GM19025 (cell line): Measurements from ENCODE around the gene ETS1.

Experiments
- ATAC-seq: cut with Tn5 transposase; IDR thresholded peaks from one replicate; pipeline ENCODE4 v1.9.1; 2021; ENCODE audit warnings: mild to moderate bottlenecking, low read depth, moderate library complexity; ENCODE audit not compliant: unreplicated experiment

Gene ETS1

DNA sequence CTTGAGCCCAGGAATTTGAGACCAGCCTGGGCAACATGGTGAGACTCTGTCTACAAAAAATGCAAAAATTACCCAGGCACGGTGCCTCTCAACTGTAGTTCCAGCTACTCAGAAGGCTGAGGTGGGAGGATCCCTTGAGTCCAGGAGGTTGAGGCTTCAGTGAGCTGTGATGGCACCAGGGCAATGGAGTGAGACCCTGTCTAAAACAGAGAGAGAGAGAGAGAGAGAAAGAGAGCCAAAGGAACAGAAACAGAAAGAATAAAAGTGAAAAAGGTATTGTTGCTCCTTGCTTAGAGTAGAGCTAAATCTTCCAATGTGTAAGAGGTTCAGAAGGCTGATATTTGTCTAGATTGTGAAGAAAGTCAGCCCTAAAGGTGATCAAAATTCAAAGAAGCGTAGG lies 8.9 kb upstream of the ETS1 start:
- no peak for ATAC-seq

DNA sequence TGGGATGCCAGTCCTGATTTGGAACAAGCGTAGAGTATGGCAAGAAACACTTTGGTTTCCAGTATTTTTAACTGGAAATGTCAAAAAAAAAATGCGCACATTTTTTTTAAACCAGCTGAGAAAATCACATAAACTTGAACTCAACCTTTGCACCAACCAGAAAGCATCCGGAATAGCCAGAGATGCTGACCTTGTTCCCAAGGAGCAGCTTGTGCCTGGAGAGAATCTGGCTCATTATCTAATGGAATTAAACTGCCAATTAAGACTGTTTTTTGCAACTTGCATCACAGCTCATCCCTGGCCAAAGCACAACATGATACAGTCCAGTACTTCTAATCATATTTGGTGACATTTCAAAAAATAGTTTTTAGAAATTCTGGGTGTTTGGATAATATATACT lies 8.4 kb upstream of the ETS1 start:
- ATAC-seq, result no peak

- no peak for ATAC-seq
These were observed 7.9 kb upstream of the ETS1 start for GRCh38 chr11:128595221-128595620.

DNA sequence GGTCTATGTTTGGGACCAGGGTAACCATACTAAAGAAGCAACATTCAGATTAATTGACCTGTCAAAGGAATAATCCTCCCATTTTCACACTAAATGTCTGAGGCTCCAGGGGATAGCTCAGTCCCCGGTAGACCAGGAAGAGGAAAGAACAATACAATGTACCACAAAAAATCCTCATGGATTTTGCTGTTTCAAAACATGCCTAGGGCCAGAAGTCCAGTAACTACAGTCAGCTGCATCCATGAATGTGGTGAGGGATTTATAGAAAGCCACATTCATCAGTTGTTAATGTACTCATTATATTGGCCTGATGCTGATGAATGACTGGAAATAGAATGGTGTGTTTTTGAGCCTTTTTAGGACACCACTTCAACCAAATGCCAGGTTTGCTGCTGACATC lies 6.9 kb upstream of the ETS1 start:
- ATAC-seq, result no peak

DNA sequence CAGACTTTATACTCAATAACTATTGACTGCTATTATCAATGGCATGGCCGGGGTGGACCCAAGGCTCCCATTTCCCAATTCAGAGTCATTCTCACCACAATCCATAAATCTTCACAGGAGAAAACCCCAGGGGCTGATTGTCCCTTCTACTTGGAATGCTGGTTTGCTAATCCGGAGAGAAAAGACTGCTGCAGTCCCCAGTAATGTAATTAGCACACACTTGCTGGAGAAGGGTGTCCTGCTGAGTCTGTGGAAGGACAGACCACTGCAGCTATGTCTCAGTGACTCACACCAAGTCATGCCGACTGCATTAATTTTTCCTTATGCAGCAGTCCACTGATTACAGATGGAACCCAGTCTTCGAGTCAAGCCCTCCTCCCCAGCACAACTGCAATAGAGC lies 5.9 kb upstream of the ETS1 start:
- ATAC-seq, result no peak

DNA sequence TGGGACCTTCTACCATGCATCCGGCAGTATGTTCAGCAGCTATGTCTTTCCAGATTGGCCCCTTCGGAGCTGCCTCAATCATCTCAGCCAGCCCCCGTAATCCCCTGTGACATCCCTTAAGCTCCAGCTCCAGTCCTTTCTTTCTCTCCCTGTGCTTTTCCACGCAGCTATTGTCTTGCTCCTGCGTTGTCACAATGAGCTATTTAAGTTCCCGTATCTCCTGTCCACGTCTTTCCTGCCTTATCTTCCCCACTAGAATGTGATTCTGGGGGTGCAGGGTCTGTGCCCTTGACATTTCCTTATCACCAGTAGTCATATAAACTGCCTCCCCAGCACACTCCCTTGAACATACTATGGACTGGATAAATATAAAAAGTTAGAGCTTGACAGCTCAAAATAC lies 5.1 kb upstream of the ETS1 start:
- no peak for ATAC-seq

GRCh38 chr11:128590587-128590986 lies 3.2 kb upstream of the ETS1 start:
- no peak for ATAC-seq

DNA sequence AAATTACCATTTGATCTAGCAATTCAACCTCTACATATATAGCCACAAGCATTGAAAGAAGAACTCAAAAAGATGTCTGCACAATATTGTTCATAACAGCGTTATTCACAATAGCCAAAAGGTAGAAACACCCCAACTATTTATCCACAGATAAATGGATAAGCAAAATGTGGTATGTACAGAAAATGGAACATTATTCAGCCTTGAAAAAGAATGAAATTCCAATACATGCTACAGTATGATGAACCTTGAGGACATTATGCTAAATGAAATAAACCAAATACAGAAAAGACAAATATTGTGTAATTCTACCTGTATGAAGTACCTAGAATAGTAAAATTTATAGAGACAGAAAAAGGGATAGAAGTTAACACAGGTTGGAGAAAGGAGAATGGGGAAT lies 2.6 kb upstream of the ETS1 start:
- no peak for ATAC-seq

- no peak for ATAC-seq
These were observed 735 bp upstream of the ETS1 start for GRCh38 chr11:128588093-128588492.

GRCh38 chr11:128586689-128587088 lies 669 bp downstream of the ETS1 start:
- ATAC-seq, result no peak

DNA sequence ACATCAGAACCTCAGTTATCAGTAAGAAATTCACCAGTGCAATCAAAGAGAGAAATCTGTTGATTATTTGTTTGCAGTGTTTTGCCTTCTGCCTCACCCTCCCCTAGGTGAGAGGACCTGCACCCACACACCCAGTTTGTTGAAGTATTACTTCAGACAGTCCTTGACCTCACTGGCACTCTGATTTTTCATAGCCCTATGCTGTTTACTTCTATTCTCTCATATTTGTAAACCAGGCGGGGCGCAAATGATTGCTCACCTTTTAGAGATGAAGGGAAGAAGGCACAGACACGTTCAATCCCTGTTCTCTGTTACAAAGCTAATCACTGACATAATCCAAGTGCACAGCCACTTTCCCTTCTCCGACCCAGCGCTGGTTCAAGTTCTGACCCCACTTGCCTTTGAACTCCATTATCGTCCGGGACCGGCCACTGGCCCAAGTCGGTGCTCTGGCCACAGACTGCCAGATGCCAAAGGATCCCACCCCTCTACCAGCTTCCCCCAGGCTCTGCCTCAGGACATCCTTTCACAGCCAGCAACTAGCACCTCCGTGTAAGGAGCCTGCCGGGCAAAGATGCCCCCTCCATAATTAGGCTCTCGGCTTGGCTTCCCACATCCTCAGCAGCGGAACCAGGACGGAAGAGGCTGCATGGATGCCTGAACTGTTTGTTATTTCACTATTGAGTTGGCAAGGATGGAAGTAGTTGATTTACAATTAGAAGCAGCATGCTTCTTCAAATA lies 1.7 kb downstream of the ETS1 start:
- ATAC-seq, result no peak

DNA sequence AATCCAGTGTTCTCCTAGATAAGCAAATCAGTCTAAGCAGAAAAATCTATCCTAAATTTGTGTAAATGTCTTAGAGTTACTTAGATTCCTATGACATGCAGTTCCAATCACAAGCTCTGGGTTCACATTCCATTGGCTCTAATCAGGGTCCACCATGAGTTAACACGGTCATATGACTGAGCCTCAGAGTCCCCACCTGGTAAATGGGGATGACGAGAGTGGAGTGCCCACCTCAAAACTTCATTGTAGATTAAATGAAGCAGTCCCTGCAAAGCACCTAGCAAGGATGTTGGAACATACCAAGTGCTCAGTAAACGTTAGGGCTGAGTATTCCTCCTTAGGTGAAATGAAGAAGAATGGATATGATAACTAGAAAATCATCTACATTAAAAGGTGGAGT lies 3.1 kb downstream of the ETS1 start:
- ATAC-seq, result no peak

DNA sequence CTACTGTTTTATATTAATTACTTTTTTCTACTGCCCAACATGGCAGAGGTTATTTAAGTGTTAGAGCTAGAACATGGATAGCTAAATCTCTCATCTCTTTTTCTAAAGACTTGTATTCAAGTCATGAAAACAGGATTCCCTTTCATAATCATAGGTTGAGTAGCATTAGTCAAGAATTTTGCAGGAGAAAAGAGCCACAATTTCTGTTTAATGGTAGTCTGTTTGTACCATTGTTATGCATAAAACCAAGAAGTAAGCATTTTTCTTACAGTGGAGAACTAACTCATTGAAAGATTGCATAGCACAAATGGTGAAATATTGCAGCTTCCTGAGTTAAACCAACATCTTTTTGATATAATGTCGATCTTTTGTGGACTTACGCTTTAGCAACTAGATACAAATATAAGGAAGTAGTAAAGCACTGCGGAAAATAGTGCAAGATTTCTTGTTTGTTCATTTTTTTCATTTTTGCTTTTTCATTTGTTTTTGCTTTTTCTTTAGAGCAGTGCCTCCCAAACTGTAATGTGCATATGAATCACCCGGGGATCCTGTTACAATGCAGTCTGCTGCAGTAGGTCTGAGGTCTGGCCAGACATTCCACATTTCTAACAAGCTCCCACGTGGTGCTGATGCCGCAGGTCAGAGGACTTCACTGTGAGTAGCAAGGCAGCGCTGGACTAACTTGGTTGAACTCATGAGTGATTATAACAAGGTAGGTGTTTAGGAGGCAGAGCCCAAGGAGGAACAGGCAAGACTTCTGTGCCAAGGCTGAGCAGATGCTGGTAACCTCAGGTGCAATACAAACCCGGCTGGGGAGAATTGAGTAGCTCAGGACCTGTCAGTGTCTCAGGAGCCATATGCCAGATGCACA lies 4.6 kb downstream of the ETS1 start:
- ATAC-seq, result no peak

- ATAC-seq, result no peak
These were observed 5.6 kb downstream of the ETS1 start for GRCh38 chr11:128581561-128582272.

- ATAC-seq, result no peak
These were observed 6.7 kb downstream of the ETS1 start for GRCh38 chr11:128580612-128581011.

GRCh38 chr11:128579798-128580504 lies 7.4 kb downstream of the ETS1 start:
- peak; percentile 84 for ATAC-seq

DNA sequence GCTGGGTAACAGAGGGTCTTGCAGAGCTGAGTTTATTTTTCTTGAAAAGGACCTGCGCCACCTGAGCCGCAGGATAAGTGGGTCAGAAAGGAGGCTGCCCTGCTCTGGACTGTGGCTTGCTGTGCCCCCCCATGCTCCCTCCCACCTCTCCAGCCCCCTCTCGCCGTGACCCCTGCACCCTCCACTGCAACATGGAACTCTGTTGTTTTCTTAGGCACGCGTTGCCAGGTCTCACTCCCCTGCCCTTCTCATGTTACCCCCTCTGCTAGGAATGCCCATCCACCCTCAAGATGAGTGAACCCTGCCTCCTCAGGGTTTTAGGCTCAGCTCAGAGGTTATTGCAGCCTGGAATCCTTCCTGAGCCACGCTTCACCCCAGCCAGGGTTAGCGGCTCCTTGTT lies 10.8 kb downstream of the ETS1 start:
- no peak for ATAC-seq

DNA sequence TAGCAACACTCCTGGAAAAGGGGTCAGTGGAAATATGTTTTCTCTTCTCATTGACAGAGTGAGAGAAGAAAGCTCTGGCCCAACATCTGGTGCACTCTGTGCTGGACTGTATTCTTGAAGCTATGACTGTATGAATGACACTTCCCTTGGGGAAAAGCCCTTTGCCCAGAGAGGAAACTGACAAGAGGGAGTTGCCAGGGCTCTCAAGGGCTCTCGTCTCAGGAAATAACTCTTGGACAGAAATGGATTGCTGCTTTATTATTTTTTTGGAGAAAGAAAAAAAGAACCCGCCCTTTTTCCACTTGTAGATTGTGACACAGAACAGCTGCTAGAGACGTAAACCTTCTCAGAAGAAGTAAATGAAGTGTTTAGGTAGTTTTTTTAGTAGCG lies 11.4 kb downstream of the ETS1 start:
- ATAC-seq, result no peak

DNA sequence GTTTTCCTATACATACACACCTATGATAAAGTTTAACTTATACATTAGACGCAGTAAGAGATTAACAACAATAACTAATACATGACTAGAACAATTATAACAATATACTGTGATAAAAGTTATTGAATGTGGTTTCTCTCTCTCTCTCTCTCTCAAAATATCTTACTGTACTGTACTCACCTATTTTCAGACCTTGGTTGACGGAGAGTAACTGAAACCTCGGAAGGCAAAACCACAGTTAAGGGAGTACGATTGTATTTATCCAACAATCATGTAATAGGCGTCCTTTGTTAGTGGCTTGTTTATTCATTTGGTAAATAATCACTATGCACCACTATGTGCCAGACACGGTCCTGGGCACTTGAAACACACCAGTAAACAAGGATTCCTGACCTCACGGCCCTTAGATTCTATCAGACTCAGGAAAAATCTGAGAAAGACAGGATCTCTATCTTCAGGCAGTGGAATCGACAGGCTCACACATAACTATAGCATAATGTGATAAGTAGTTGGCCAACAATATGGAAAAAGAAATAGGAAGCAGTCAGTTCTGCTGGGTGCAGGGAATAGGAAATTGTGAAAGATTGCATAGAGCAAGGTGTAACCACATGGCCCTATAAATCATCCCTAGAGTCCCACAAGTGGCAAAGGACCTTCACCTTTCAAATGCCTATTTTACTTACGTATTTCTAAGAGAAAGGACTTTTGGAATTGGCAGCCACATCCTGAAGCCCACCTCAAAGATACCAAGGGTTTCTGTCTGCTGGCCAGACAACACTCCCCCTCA lies 12.0 kb downstream of the ETS1 start:
- ATAC-seq, result no peak

GRCh38 chr11:128574576-128575011 lies 12.8 kb downstream of the ETS1 start:
- no peak for ATAC-seq
